Kidney epithelial cell (primary cell): ENCODE data around the gene FANCC. TPM values are rescaled to one million over a fixed set of nuclear protein-coding genes. Genes with fewer than 3 reads are reported as not detected.

Experiments
- DNase-seq: peaks from one replicate; pipeline ENCODE4 v3.0.0-alpha.2; 2010; ENCODE audit warnings: low read depth
- H3K27me3 ChIP-seq: 2 replicates; pipeline ENCODE4 v1.6.0; 2011; ENCODE audit warnings: low read length; ENCODE audit not compliant: control insufficient read depth, insufficient read depth
- H3K36me3 ChIP-seq: 2 replicates; pipeline ENCODE4 v1.5.1; 2011; ENCODE audit warnings: low read length; ENCODE audit not compliant: control insufficient read depth, insufficient read depth
- H3K4me3 ChIP-seq: 2 replicates; pipeline ENCODE4 v1.5.1; 2011; ENCODE audit warnings: low read depth, mild to moderate bottlenecking, control low read depth, low read length
- total RNA-seq: library from RNA; depleted of rRNA; stranded (reverse); fragments of >200 nt; gene quantifications from 2 replicates; pipeline ENCODE4 v1.2.3, GENCODE V29; 2015
- TF ChIP-seq, protein P1 (sequence below): IDR thresholded peaks from 2 replicates; pipeline ENCODE4 v1.5.1; 2011; ENCODE audit warnings: mild to moderate bottlenecking, moderate library complexity, low read length, control low read depth, inconsistent platforms; ENCODE audit not compliant: insufficient read depth, poor library complexity, severe bottlenecking

The FANCC gene
- total RNA-seq, 1 donor from 2014 or later: 6.1 TPM

DNA sequence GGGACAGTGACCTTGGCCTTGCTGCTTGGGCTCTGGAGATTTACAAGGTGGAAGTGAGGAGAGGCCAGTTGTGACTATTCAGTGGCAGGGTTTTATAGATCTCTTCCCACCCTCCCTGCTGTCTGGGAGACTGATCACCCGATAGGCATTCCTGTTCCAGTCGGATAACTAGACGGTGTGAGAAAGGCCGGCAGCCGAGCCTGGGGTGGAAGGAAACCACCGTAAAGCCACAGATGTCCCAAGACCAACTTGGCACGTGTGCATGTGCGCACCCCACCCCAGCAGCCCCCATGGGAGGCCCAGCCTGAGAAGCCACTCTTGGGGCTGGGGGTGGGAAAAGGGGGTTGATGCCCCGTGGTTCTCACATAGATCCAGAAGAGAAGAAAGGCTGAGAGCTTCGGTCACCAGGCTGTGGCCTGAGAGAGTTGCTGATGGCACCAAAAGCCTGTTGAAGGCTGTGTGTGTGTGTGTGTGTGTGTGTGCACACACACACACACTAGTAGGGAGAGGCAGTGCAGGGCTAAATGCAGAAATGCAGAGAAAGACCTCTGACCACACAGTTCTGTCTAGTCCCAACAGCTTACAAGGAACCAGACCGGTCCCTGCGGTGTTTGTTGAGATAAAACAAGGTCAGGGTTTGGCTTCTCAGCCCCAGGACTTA, 225.8 kb downstream of the FANCC start:
- peaks cover 5% of the 10 kb centered on the region for H3K36me3 ChIP-seq
- no peak overlapping the region for H3K4me3 ChIP-seq

DNA sequence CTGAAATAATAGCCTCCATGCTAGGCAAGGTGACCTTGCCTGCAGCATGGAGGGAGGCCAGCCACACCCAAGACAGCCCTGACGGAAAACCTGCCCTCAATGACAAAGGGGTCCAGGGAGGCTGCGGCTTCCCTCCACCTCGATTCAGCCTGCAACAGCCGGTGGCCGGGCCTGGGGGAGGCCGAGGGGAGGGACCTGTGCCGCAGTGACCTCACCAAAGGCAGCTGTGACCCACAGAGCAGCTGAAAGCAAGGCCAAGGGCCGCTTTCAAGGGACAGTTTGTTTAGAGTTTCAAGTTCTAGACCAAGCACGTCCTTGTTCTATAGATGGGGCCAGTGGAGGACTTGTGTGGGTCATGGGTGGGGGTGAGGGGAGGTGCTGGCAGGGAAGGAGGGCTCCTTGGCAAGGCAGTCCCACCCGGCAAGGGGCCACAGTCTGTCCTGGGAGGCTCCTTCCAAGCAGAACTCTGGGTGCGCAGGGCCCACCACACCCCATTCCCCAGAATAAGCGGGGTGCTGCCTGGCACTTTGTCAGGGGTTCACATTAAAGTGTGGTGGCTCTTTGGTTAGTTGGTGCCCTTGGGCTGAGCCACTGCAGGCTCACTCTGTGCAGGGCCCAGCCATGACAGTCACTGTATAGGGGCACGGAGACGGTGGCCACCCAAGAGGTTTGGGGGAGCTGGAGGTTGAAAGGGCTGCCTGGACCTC, 226.5 kb downstream of the FANCC start:
- TF ChIP-seq, protein P1, sequence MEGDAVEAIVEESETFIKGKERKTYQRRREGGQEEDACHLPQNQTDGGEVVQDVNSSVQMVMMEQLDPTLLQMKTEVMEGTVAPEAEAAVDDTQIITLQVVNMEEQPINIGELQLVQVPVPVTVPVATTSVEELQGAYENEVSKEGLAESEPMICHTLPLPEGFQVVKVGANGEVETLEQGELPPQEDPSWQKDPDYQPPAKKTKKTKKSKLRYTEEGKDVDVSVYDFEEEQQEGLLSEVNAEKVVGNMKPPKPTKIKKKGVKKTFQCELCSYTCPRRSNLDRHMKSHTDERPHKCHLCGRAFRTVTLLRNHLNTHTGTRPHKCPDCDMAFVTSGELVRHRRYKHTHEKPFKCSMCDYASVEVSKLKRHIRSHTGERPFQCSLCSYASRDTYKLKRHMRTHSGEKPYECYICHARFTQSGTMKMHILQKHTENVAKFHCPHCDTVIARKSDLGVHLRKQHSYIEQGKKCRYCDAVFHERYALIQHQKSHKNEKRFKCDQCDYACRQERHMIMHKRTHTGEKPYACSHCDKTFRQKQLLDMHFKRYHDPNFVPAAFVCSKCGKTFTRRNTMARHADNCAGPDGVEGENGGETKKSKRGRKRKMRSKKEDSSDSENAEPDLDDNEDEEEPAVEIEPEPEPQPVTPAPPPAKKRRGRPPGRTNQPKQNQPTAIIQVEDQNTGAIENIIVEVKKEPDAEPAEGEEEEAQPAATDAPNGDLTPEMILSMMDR: no peak
- no peak for DNase-seq
- Histone ChIP-seq H3K27me3 (no peaks in the 10 kb centered on the region), H3K36me3 (peaks cover 5% of the 10 kb centered on the region), H3K4me3 (no peak overlapping the region)

More for the DNA sequence above, 225.8 kb downstream of the FANCC start:
- TF ChIP-seq, protein P1: no peak
- DNase-seq: peak; percentile 86
- no peaks in the 10 kb centered on the region for H3K27me3 ChIP-seq

- TF ChIP-seq, protein P1: no peak
- Histone ChIP-seq H3K36me3 (peaks cover 7% of the 10 kb centered on the region), H3K27me3 (no peaks in the 10 kb centered on the region), H3K4me3 (no peak overlapping the region)
- no peak for DNase-seq
These were observed 227.3 kb downstream of the FANCC start for GRCh38 chr9:95090023-95090791.

DNA sequence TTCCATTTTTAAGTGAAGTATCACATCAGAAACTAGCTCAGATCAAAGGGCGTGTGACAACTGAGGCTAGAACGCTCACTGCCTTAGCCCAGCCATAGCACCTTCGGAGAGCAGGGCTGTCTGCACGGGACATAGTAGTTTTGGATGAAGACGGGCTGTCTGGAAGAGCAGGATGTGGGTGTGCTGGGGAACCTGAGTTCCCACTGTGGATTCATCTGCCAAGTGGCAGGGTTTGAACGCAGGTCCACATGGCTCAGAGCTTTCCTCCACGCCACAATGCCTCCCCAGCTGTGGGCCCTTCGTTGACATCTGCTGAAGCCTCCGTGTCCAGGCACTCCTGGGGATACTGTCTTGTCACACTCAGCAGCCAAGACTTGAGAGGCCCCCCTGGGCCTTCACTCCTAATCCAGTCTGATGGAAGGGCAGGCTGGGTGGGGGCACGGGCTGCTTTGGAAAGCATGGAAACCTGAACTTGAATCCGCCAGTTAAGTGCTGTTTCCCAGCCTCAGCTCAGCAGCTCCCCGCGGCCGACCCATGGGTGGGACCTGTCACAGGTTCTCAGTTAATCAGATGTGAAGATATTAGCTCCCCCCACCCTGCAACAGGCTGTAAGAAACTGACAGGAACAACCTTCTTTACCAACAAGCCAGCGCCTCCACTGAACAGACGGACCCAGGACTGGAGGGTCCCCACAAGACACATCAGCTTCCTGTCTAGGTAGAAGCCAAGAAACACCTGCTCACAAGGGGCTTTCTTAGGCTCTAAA, 228.1 kb downstream of the FANCC start:
- TF ChIP-seq, protein P1: no peak
- Histone ChIP-seq H3K4me3 (no peak overlapping the region), H3K36me3 (peaks cover 7% of the 10 kb centered on the region), H3K27me3 (no peaks in the 10 kb centered on the region)
- DNase-seq: no peak

GRCh38 chr9:95088421-95089161, 228.9 kb downstream of the FANCC start:
- TF ChIP-seq, protein P1: no peak
- DNase-seq: no peak
- Histone ChIP-seq H3K27me3 (no peaks in the 10 kb centered on the region), H3K4me3 (no peak overlapping the region), H3K36me3 (peaks cover 8% of the 10 kb centered on the region)
